HG02678 (cell line): ENCODE measurements around the gene TRMT44.
A peak's percentile ranks its signal among the peaks of the same experiment; 100 is the strongest.

Experiments used
- ATAC-seq: cut with Tn5 transposase; IDR thresholded peaks from one replicate; pipeline ENCODE4 v1.9.1; 2021; ENCODE audit warnings: mild to moderate bottlenecking, moderate library complexity; ENCODE audit not compliant: unreplicated experiment

Gene TRMT44

DNA sequence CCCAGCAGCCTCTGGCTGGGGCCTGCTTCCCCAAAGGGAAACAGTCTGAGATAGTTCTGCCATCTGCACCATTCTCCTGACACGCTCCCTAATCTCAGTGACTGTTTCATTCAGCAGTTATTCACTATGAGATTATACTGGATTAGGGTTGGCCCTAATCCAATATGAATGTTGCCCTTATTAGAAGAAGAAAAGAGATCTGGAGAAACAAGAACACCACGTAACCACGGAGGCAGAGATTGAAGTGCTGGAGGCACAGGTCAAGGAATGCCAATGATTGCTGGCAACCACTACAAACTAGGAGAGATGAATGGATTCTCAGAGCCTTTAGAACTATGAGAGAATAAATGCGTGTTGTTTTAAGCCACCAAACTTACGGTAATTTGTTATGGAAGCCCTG, 7.4 kb upstream of the TRMT44 start:
- no peak for ATAC-seq

DNA sequence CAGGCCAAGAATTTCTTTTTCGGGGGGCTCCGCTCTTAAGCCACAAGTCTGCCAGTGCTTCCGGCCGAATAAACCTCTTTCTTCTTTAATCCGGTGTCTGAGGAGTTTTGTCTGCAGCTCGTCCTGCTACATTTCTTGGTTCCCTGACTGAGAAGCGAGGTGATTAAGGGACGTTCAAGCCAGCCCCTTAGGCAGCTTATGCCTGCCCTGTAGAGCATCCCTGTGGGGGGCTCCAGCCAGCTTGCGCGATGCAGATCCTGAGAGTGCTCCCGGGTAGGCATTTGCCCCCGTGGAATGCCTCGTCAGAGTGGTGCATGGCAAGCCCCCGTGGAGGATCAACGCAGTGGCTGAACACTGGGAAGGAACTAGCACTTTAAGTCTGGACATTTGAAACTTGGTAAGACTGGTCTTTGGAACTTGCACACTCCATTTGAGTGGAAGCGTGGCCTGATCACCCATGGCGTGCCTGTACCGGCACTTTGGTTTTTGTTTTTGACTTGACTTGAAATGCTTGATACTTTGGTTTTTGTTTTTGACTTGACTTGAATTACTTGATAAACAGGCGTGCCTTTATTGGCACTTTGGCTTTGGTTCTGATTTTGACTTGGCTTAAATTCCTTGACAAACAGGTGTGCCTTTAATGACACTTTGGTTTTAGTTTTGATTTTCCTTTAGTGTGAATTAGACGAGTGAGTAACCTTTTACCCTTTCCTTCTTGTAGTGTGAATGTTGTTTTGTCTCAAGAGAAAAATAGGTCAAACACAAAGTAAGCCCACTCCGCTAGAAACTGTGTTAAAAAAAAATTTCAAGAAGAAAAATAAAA, 6.1 kb upstream of the TRMT44 start:
- ATAC-seq = no peak

DNA sequence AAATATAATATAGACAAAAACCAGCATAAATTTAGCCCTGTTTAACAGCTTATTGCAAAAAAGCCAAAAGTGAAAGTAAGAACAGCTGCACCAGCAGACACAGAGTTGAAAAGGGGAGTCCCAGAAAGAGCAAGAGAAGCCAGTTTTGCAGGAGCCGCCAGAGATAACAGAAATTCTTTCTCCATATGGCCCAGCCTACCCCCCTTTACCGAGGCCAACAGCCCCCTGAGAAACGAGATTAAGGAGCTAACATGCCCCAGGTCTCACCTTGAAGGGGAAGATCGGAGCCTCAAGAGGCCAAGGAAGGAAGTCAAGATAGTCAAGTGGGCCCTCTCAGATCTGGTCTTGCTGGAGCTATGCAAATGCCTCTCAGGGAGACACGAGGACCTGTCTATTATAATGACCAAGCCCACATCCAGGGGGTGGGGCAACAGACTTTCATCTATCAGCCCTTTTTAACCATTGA, 4.9 kb upstream of the TRMT44 start:
- peak; percentile 59 for ATAC-seq

DNA sequence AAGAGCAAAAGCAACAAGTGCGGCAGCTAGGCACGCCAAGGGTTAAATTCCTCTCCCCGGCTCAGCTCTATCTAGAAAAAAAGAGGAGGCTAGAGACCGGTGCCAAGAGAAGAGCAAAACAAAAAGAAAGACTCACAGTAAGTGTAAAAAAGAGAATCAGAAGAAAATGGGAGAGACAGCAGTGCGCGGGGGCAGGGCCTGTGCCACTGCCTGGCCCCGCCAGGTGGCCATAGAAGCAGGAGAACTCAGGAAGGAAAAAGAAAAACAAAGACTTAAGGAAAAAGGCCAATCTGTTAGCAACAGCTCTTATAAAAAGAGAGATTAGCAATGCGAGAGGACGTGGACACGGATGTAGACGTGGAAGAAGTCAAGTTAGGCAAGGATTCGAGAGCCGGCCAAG, 3.3 kb upstream of the TRMT44 start:
- no peak for ATAC-seq

DNA sequence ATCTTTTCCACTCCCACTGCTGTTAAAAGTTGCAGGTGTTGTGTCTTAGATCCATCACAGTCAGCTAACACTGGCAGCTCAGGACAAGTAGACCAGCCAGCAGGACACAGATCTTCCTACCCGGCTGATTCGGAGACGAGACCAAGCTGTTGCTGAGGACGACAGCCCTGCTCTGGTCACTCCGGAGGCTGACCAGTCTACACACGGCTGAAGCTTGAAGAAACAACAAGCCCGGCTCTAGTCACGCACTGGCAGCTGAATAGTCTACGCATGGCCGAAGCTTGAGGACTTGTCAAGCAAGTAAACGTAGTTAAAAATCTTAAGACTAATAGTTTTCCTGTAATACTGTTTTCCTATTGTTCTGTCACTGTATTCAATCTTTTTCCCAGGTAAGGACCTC, 1.8 kb upstream of the TRMT44 start:
- ATAC-seq = no peak

DNA sequence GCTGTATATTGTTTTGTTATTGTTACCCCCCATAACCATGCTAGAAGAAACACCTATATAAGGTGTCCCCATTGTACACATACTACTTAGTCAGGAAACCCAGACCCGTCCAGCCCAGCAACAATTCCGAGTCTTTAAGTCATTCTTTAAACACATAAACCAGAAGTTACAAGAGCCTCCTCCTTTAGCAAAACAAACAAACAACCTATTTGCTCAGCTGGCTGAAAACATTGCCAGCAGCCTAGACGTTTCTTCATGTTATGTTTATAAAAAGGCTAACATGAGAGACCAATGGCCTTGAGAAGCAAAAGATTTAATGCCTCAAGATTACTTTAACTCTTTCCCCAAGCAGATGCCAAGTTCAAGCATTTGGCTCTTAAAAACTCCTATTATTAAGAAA, 1.4 kb upstream of the TRMT44 start:
- no peak for ATAC-seq

DNA sequence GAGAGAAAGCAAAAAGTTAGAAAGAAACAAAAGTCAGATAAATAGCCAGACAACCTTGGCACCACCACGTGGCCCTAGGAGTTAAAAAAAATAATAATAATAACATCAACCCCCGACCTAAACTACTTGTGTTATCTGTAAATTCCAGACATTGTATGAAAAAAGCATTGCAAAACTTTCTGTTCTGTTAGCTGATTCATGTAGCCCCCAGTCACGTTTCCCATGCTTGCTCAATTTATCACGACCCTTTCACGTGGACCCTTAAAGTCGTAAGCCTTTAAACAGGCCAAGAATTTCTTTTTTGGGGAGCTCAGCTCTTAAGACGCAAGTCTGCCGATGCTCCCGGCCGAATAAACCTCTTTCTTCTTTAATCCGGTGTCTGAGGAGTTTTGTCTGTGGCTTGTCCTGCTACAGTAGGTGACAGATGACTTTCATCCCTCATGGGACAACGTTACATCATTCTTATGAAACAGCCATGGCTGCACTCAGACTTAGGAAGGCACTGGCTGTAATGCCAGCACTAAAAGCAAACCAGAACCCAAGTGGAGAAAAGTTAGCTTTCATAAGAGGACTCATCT, 574 bp upstream of the TRMT44 start:
- ATAC-seq = peak; percentile 25

DNA sequence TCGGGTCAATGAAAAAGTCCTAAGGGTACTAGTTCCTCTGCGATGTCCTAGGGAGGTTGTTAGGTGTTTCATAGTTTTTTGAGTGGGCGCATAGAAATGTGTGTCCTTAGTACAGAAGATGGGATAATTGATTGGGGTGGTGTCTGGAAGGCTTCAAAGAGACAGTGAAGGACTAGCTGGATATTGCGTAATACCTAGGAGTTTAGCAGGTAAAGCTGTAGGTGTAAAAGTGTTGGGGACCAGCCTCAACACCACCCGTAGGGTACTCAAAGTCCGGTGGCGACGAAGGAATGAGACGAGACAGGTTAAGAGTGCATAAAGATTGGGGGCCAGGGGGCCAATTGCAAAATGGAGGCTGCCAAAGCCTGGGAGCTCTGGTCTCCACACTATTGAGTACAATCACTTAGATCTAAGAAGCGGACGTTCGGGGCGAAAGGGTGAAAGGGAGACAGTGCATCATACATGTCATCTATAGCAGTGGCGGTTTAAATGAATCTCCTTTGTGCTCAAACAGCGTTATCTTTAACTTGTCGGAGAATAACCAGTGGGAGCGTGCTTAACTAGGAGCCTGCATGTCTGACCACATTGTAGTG, 1.0 kb downstream of the TRMT44 start:
- ATAC-seq = no peak

DNA sequence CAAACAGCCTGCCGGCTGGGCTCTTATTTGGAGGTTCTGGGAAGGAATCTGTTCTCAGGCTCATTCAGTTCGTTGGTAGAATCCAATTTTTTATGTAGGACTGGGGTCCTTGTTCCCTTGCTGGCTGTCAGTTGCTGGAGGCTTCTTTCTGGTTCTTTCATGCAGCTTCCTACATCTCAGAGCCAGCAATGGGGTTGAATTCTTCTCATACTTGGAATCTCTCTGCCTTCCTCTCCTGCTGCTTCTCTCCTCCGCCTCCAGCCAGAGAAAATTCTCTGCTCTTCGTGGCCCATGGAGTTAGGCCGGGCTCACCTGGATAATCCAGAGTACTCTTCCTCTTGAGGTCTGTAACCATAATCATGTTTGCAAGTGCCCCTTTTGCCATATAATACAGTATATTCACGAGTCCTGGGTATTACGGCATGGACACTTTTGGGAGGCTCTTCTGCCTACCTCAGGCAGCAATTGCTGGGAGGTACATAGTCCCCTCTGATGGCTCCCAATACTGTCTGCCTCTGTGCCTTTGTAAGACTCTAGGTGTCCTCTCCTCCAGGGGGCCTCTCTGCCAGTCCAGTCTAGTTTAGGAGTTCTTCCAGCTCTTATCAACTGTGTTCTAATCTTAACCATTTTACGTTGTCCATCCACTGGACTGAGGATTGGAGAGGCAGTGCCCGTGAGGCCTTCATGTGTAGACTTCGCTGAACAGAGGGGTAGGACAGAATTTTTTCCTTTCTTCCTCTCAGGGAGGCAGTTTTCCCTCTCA, 2.2 kb downstream of the TRMT44 start:
- no peak for ATAC-seq

DNA sequence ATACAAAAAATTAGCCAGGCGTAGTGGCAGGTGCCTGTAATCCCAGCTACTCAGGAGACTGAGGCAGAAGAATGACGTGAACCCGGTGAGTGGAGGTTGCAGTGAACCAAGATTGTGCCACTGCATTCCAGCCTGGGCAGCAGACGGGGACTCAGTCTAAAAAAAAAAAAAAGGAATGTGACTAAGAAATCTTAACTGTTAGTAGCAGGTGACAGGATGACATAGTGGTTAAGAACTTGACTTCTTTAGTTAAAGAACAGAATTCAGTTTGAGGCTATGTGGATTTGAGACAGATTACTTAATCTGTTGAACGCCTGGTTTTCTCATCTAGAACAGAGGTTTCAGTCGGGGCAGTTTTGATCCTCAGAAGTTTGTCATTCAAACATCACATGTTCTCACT, 3.2 kb downstream of the TRMT44 start:
- no peak for ATAC-seq

DNA sequence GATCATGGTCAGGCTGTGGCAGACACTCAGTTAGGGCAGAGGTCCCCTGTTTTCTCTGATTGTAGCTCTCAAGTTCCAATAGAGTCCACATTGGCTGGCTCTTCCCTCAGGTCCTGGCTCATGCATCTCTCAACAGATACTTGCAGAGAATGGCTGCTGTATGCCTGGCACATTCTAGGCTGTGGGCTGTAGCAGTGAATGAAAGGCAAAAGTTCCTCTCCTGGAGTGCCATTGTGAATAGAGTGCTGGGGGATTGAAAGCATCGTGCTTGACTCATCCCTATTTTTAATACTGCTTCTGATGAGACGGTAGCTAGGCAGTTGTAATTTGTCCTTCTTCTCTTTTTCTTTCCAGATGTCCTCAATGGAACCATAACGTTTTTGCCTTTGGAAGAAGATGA, 5.5 kb downstream of the TRMT44 start:
- ATAC-seq = no peak

DNA sequence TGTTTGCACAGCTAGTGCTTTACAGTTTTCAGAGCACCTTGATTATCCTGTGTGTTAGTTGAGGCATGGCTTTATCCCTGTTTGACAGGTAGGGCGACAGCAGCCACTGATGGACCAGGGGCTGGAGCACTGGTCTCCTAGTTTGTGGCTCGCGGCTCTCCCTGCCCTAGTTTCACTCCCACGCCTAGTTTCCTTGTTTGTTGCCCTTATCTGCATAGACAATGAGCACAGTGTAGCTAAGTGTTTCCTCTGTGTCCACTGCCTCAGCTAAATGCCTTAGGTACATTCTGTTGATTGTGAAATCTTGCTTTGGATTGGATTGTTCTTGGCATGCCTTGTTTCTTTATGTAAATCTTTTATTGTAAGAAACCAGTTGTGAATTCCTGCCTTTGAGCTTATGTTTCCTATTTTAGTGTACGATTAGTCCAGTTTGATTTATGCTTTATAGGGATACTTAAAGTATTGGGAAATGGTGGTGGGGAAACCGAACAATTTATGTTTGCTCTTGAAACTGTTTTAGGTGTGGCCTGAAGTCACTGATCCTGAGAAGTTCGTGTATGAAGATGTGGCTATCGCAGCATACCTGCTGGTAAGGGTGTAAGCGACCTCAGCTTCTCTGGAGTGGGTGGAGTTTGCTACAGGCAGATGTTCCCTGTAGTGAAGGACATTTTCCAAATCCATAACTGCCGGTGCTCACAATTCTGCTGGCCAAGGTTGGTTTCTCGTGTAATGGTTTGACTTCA, 11.0 kb downstream of the TRMT44 start:
- no peak for ATAC-seq

DNA sequence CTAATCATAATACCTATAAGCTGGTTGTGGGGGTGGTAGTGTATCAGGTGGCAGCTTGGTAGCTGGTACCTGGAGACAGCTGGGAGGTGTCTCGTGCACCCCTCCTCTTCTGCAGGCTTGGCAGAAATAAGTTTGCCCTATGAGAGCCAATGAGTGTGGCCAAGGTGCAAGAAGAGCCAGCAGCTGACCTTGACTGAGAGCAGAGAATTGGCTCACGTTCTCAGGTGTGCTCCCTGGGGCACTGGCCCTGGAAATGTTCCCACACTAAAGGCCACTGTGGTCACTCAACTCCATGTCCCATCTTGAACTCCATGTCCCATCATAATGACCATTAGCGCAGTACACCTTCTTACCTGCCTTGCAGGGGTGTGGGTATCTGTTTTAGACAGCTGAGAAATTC, 13.4 kb downstream of the TRMT44 start:
- ATAC-seq = no peak

DNA sequence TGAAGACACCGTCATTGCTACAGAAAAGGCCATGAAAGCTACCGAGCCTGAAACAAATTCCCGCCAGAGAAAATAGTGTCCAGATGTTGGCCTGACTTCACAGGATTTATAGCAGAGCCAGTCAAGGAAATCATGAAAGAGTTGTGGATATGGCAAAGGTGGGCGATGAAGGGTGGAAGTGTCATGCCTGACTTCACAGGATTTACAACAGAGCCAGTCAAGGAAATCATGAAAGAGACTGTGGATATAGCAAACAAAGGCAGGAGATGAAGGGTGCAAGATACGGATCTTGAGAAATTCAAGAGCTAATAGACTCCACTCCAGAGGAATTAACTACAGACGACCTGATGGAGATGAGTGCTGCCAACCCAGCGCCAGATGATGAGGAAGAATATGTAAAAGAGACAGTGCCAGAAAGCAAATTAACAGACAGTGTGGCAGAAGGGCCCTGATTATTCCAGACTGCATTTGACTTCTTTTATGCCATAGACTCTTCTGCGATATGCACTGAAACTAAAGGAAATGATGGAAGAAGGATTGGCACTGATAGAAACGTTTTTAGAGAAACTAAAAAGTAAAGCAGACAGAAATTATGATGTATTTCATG, 17.2 kb downstream of the TRMT44 start:
- no peak for ATAC-seq

DNA sequence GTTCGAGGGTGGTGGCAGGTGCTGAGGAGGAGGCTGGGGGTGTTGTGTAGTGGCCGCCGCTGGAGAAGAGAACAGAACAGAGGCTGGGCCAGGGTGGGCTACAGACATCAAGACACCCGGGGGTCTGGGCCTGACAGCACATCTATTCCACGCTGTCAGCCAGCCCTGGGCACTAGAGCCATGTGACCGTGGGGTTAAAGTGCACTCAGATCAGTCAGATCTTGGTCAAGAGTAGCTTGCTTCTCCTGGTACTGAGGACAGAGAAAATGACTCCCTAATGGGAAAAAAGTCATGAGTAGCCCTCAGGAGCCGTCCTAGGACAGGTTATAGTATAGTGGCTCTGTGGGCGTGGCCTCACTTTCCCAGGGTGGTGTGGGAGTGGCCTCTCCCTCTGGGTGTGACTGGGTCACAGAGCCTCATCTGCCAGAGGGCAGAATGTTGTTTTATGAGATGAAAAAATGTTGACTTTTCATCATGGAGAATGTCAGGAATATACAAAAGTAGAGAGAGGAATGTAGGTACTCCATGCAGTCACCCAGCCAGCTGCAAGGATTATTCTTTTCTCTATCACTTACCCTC, 19.4 kb downstream of the TRMT44 start:
- ATAC-seq = no peak

DNA sequence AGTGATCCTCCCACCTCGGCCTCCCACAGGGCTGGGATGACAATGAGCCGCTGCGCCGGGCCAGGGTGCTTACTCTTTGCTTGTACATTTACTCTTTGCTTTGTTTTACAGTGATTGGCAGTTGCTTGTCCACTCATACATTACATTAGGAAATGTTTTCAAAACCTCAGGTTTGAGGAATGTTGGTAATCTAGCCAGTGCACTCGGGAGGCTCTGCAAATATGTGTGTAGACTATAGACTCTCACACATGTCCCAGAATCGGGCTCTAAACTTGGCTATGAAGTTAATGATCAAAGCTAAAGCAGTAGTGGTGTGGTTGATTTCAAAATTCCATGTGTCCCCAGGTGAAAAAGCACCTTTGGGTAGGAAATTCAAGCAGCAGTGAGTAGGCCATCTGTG, 20.5 kb downstream of the TRMT44 start:
- no peak for ATAC-seq

DNA sequence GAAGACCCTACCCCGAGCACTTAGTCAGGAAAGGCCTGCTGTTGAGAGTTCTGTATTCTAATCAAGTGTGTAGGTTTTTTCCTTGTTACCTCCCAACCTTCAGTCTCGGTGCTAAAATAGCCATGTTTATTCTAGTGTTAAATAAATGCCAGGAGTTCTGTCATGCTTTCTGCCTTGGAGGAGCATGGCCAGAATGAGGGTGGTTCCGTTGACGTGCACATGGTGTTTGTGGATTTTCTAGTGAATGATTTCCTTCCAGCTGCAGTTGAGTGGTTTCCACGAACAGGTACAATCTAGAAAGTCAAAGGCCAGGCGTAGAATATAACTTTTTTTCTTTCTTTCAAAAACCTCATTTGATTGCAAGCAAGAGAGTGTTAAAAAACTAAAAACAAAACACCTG, 21.0 kb downstream of the TRMT44 start:
- no peak for ATAC-seq

DNA sequence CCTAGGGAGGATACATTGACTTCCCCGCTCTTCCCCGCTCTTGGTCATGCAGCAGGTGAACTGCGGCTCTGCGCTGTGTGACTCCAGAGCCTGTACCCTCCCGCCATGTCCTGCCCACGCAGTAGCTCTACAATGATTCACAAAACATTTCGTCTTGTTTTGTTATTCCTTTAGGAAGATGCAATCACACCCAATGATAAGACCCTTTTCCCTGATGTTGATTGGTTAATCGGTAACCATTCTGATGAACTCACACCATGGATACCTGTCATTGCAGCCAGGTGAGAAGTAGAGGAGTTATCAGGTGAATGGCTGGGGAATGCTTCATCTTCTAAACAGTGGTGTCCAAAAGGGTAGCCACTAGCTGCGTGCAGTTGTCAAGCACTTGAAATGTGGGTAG, 23.2 kb downstream of the TRMT44 start:
- no peak for ATAC-seq

DNA sequence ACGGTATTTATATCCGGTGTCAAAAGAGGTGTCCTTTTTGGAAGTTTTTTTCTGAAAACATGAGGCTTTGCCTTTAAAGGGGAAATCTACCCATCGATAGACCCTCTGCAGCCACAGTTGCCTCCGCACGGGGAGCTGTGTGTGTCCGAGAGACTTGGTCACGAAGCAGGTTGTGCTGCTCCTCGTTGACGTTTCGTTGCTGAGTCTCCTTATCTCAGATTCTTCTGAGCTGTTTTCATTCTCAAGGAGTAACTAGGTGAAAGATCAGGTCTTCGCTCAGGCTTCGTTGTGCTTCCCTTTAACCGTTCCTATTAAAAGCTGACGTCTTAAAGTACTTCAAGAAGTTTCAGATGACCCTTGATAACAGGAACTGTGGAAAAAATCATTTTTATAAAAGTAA, 23.8 kb downstream of the TRMT44 start:
- no peak for ATAC-seq
